NCI-H345 treated with DMSO at 0.1 percent for 48 hours (cell line): ENCODE results near the gene NALCN.

ENCODE experiments used
- DNase-seq: peaks from one replicate; lab custom pipeline; 2025; ENCODE audit not compliant: unreplicated experiment; lab: John Stamatoyannopoulos, UW

The NALCN gene

GRCh38 chr13:101291646-101292515, 124.4 kb downstream of the NALCN start:
- DNase-seq = no peak

- DNase-seq = no peak
Observed at GRCh38 chr13:101291206-101291605, 125.1 kb downstream of the NALCN start.

GRCh38 chr13:101289764-101290163, 126.5 kb downstream of the NALCN start:
- peak; percentile 48 for DNase-seq

- peak; percentile 27 for DNase-seq
Observed at GRCh38 chr13:101283782-101284181, 132.5 kb downstream of the NALCN start.

GRCh38 chr13:101272886-101273285, 143.4 kb downstream of the NALCN start:
- DNase-seq = no peak

GRCh38 chr13:101271681-101272245, 144.5 kb downstream of the NALCN start:
- no peak for DNase-seq

- no peak for DNase-seq
Observed at GRCh38 chr13:101267656-101268055, 148.7 kb downstream of the NALCN start.

GRCh38 chr13:101265934-101266333, 150.4 kb downstream of the NALCN start:
- no peak for DNase-seq

- no peak for DNase-seq
Observed at GRCh38 chr13:101264931-101265330, 151.4 kb downstream of the NALCN start.

- no peak for DNase-seq
Observed at GRCh38 chr13:101262306-101262705, 154.0 kb downstream of the NALCN start.

GRCh38 chr13:101258509-101258908, 157.8 kb downstream of the NALCN start:
- no peak for DNase-seq

- no peak for DNase-seq
Observed at GRCh38 chr13:101258071-101258470, 158.2 kb downstream of the NALCN start.

GRCh38 chr13:101248739-101249514, 167.4 kb downstream of the NALCN start:
- no peak for DNase-seq

GRCh38 chr13:101242720-101243119, 173.6 kb downstream of the NALCN start:
- no peak for DNase-seq

GRCh38 chr13:101238555-101238954, 177.8 kb downstream of the NALCN start:
- DNase-seq = no peak

GRCh38 chr13:101231751-101232428, 184.4 kb downstream of the NALCN start:
- no peak for DNase-seq

- no peak for DNase-seq
Observed at GRCh38 chr13:101230271-101230890, 185.9 kb downstream of the NALCN start.

GRCh38 chr13:101219609-101220265, 196.6 kb downstream of the NALCN start:
- DNase-seq = no peak

GRCh38 chr13:101218484-101218883, 197.8 kb downstream of the NALCN start:
- DNase-seq = no peak

- no peak for DNase-seq
Observed at GRCh38 chr13:101217086-101217485, 199.2 kb downstream of the NALCN start.
